ENCODE data around the gene PUS1. TPM values are rescaled to one million over a fixed set of nuclear protein-coding genes. Genes with fewer than 3 reads are reported as not detected.

The PUS1 gene
- total RNA-seq, 1 experiment from 2014 or later: 77.3 TPM

- Histone ChIP-seq H4K20me1 (ENCODE audit: insufficient read depth) (no peaks in the 10 kb centered on the region), H3K9ac (ENCODE audit: low read length) (no peak overlapping the region), H3K9me3 (ENCODE audit: control insufficient read depth in 1 of 2, insufficient read depth in 1 of 2, low read depth in 1 of 2, low read length in 2 of 2) (no peaks in the 10 kb centered on the region), H3K27me3 (ENCODE audit: insufficient read depth, low read length) (no peaks in the 10 kb centered on the region), H3K4me3 (replicated peaks in 1 of 2; ENCODE audit: low read depth in 1 of 2, low read length in 2 of 2) (no peak overlapping the region), H3K4me2 (ENCODE audit: low read length) (no peak overlapping the region), H3K9me2 (ENCODE audit: insufficient read depth) (no peaks in the 10 kb centered on the region), H3K79me2 (ENCODE audit: insufficient read depth, low read length) (peaks cover 8% of the 10 kb centered on the region; the same call in 1 of the 2 replicates), H2AFZ (ENCODE audit: low read depth, low read length, poor library complexity, severe bottlenecking) (no peak overlapping the region), H3K27ac (ENCODE audit: low read depth, low read length) (no peak overlapping the region), H3K4me1 (ENCODE audit: control insufficient read depth in 1 of 2, insufficient read depth in 2 of 2, low read length in 2 of 2) (no peaks in the 10 kb centered on the region), H3K36me3 (ENCODE audit: control insufficient read depth in 1 of 2, insufficient read depth in 2 of 2, low read length in 2 of 2) (peaks cover 40 to 46% of the 10 kb centered on the region in 2 experiments; a peak in 3 of 4 replicates)
- ChIA-PET RAD21 (ENCODE audit: low non-redundant PET in 1 of 2, low total read pairs in 2 of 2, uncharacterized antibody in 2 of 2, unreplicated experiment in 2 of 2) (no interaction called here), POLR2A (no interaction called here), CTCF (no interaction called here)
- no peak for ATAC-seq
- BruUV-seq (replicated peaks): no TSS peak
- no peak for DNase-seq (ENCODE audit: low read depth, low spot score)
- TF ChIP-seq FOSL1 (IDR thresholded peaks at IDR 0.05; ENCODE audit: low read depth): no peak
- TF ChIP-seq REST (IDR thresholded peaks at IDR 0.05; ENCODE audit: low read depth): no peak
- TF ChIP-seq RAD21 (IDR thresholded peaks at IDR 0.05; ENCODE audit: low read depth): no peak
- TF ChIP-seq EGR1 (IDR thresholded peaks at IDR 0.05; ENCODE audit: low read depth): no peak
- no peak for TF ChIP-seq SIN3A (IDR thresholded peaks at IDR 0.05; ENCODE audit: low read depth)
- no peak for TF ChIP-seq EZH2phosphoT487 (IDR thresholded peaks at IDR 0.05; ENCODE audit: borderline replicate concordance)
- no peak for TF ChIP-seq ZBTB33 (IDR thresholded peaks at IDR 0.05; ENCODE audit: extremely low read depth, insufficient replicate concordance, low read length)
- TF ChIP-seq CEBPB (IDR thresholded peaks at IDR 0.05; ENCODE audit: low read depth): no peak
- TF ChIP-seq JUND (IDR thresholded peaks at IDR 0.05): no peak
- TF ChIP-seq ZNF274 (IDR thresholded peaks at IDR 0.05; ENCODE audit: low read depth, low read length): no peak
- no peak for TF ChIP-seq SP1 (IDR thresholded peaks at IDR 0.05; ENCODE audit: low read depth)
- no peak for TF ChIP-seq MAX (IDR thresholded peaks at IDR 0.05)
- no peak for TF ChIP-seq POLR2A (IDR thresholded peaks at IDR 0.05; ENCODE audit: borderline replicate concordance, extremely low read depth, insufficient read depth, insufficient read length)
- no peak for TF ChIP-seq ZFX (IDR thresholded peaks at IDR 0.05)
- no peak for TF ChIP-seq CBX3 (IDR thresholded peaks at IDR 0.05; ENCODE audit: low read depth)
- no peak for TF ChIP-seq TCF7L2 (IDR thresholded peaks at IDR 0.05; ENCODE audit: borderline replicate concordance, extremely low read depth, insufficient read depth, insufficient read length)
- intact Hi-C loops (cut with micrococcal nuclease): no loop called here
Observed at GRCh38 chr12:131938082-131938481, 9.0 kb downstream of the PUS1 start.

Measured in HCT116 (cell line).